HG02623 (cell line): ENCODE results near the gene TUBB1.

Experiments
- ATAC-seq: cut with Tn5 transposase; IDR thresholded peaks from one replicate; pipeline ENCODE4 v1.9.1; 2021; ENCODE audit warnings: moderate library complexity; ENCODE audit not compliant: unreplicated experiment

TUBB1 gene

GRCh38 chr20:59018817-59019216 lies 412 bp upstream of the TUBB1 start:
- no peak for ATAC-seq

- no peak for ATAC-seq
Observed at GRCh38 chr20:59020938-59021551, 1.8 kb downstream of the TUBB1 start.

- ATAC-seq, result no peak
Observed at GRCh38 chr20:59022754-59023153, 3.5 kb downstream of the TUBB1 start.

GRCh38 chr20:59023616-59024015 lies 4.4 kb downstream of the TUBB1 start:
- ATAC-seq, result no peak

- no peak for ATAC-seq
Observed at GRCh38 chr20:59024111-59024530, 4.9 kb downstream of the TUBB1 start.

GRCh38 chr20:59025086-59025485 lies 5.9 kb downstream of the TUBB1 start:
- no peak for ATAC-seq

GRCh38 chr20:59025511-59025910 lies 6.3 kb downstream of the TUBB1 start:
- no peak for ATAC-seq

- ATAC-seq, result no peak
Observed at GRCh38 chr20:59026904-59027740, 7.9 kb downstream of the TUBB1 start.

- no peak for ATAC-seq
Observed at GRCh38 chr20:59027741-59028320, 8.6 kb downstream of the TUBB1 start.

GRCh38 chr20:59028812-59029211 lies 9.6 kb downstream of the TUBB1 start:
- ATAC-seq, result no peak

- no peak for ATAC-seq
Observed at GRCh38 chr20:59030911-59031563, 11.8 kb downstream of the TUBB1 start.

- no peak for ATAC-seq
Observed at GRCh38 chr20:59031564-59032022, 12.4 kb downstream of the TUBB1 start.

GRCh38 chr20:59032023-59032712 lies 12.9 kb downstream of the TUBB1 start, which contains the start of gene ATP5F1E:
Gene ATP5F1E (minus strand): TSS chr20:59032335. CDS start chr20:59032251, 84 bp downstream.
- peak; percentile 94 for ATAC-seq

GRCh38 chr20:59032713-59033059 lies 13.5 kb downstream of the TUBB1 start:
- no peak for ATAC-seq

- ATAC-seq, result no peak
Observed at GRCh38 chr20:59033093-59033492, 13.9 kb downstream of the TUBB1 start.

GRCh38 chr20:59033616-59034165 lies 14.5 kb downstream of the TUBB1 start:
- no peak for ATAC-seq

- ATAC-seq, result no peak
Observed at GRCh38 chr20:59035381-59035780, 16.2 kb downstream of the TUBB1 start.

GRCh38 chr20:59037386-59037785 lies 18.2 kb downstream of the TUBB1 start:
- ATAC-seq, result no peak

GRCh38 chr20:59039233-59039632 lies 20.0 kb downstream of the TUBB1 start:
- ATAC-seq, result no peak

- no peak for ATAC-seq
Observed at GRCh38 chr20:59040667-59041066, 21.4 kb downstream of the TUBB1 start.
